HCT116 (cell line): ENCODE measurements around the gene RBM47. TPM values are rescaled to one million over a fixed set of nuclear protein-coding genes. Genes with fewer than 3 reads are reported as not detected.

Experiments used
- ATAC-seq: fragments of 200-7000 bp; cut with Tn5 transposase; 2 replicates; pipeline ENCODE4 v1.9.1; 2020; ENCODE audit warnings: mild to moderate bottlenecking, moderate library complexity
- BruUV-seq: library from RNA; stranded (reverse); fragments of 400-500 nt; replicated peaks from 2 replicates; lab custom pipeline; 2021; lab: Mats Ljungman, UMichigan
- CTCF ChIA-PET: fragments of 300-600 bp; sonication (Branson Sonifier 250); formaldehyde crosslinking; loops from one replicate; lab custom pipeline; 2021; ENCODE audit warnings: antibody characterized with exemption; lab: Charles Lee
- POLR2A ChIA-PET: fragments of 300-600, 350-600 bp; sonication (Branson Sonifier 250); formaldehyde crosslinking; loops from one replicate; lab custom pipeline; 2021; ENCODE audit warnings: antibody characterized with exemption; lab: Charles Lee
- RAD21 ChIA-PET, 2 experiments: fragments of 300-600 bp; sonication (Branson Sonifier 250); formaldehyde crosslinking; loops; one replicate each; lab custom pipeline; 2023; ENCODE audit warnings: low total read pairs in 2 of 2; ENCODE audit not compliant: uncharacterized antibody in 2 of 2, unreplicated experiment in 2 of 2, low non-redundant PET in 1 of 2; lab: Charles Lee
- DNase-seq: peaks from one replicate; pipeline ENCODE4 v3.0.0-alpha.2; 2010; ENCODE audit warnings: low read depth, low spot score
- H2AFZ ChIP-seq: fragments of 200-600 bp; shearing (Covaris generic), sonication (generic); 2 replicates; pipeline ENCODE4 v1.6.1; 2017; ENCODE audit warnings: low read depth, mixed run types, mixed read lengths, antibody characterized with exemption, low read length; ENCODE audit not compliant: poor library complexity, severe bottlenecking
- H3K27ac ChIP-seq: 2 replicates; pipeline ENCODE4 v1.5.1; 2012; ENCODE audit warnings: low read depth, low read length
- H3K27me3 ChIP-seq: fragments of 200-600 bp; sonication (generic); 2 replicates; pipeline ENCODE4 v1.6.1; 2016; ENCODE audit warnings: mixed run types, low read length, mixed read lengths; ENCODE audit not compliant: insufficient read depth
- H3K36me3 ChIP-seq, 2 experiments: fragments of 200-500 bp in 1 of 2; fragments of 200-600 bp in 1 of 2; sonication (Bioruptor generic) in 1 of 2; sonication (generic) in 1 of 2; 2 replicates each; pipeline versions ENCODE4 v1.5.1 to v1.6.1; 2014 to 2016; ENCODE audit warnings: low read length in 2 of 2, inconsistent platforms in 1 of 2, mixed read lengths in 1 of 2, mixed run types in 1 of 2; ENCODE audit not compliant: insufficient read depth in 2 of 2, control insufficient read depth in 1 of 2
- H3K4me1 ChIP-seq, 2 experiments: fragments of 200-600 bp in 1 of 2; sonication (generic) in 1 of 2; 2 replicates each; pipeline versions ENCODE4 v1.5.1 to v1.6.1; 2012 to 2017; ENCODE audit warnings: low read length in 2 of 2, inconsistent platforms in 1 of 2, mild to moderate bottlenecking in 1 of 2, mixed read lengths in 1 of 2, mixed run types in 1 of 2, moderate library complexity in 1 of 2; ENCODE audit not compliant: insufficient read depth in 2 of 2, control insufficient read depth in 1 of 2
- H3K4me2 ChIP-seq: fragments of 200-600 bp; sonication (generic); 2 replicates; pipeline ENCODE4 v1.6.1; 2017; ENCODE audit warnings: mixed run types, low read length, mixed read lengths
- H3K4me3 ChIP-seq, 2 experiments: fragments of 200-600 bp in 1 of 2; sonication (generic) in 1 of 2; replicated peaks in 1 of 2; 2 replicates each; pipeline ENCODE4 v1.5.1; 2011 to 2016; ENCODE audit warnings: low read length in 2 of 2, control low read depth in 1 of 2, low read depth in 1 of 2, mild to moderate bottlenecking in 1 of 2, mixed read lengths in 1 of 2, mixed run types in 1 of 2
- H3K79me2 ChIP-seq: fragments of 200-600 bp; sonication (generic); 2 replicates; pipeline ENCODE4 v1.6.1; 2017; ENCODE audit warnings: mild to moderate bottlenecking, mixed run types, low read length, moderate library complexity, mixed read lengths; ENCODE audit not compliant: insufficient read depth
- H3K9ac ChIP-seq: fragments of 200-600 bp; sonication (generic); 2 replicates; pipeline ENCODE4 v1.6.1; 2016; ENCODE audit warnings: low read length, mixed read lengths
- H3K9me2 ChIP-seq: fragments of 200-600 bp; sonication (generic), shearing (Covaris generic); 2 replicates; pipeline ENCODE4 v1.6.1; 2017; ENCODE audit warnings: mixed run types, mild to moderate bottlenecking, moderate library complexity; ENCODE audit not compliant: insufficient read depth
- H3K9me3 ChIP-seq, 2 experiments: fragments of 200-500 bp in 1 of 2; fragments of 200-600 bp in 1 of 2; sonication (Bioruptor generic) in 1 of 2; sonication (generic) in 1 of 2; 2 replicates each; pipeline ENCODE4 v1.6.1; 2014 to 2017; ENCODE audit warnings: low read length in 2 of 2, mixed read lengths in 2 of 2, inconsistent platforms in 1 of 2, low read depth in 1 of 2, mild to moderate bottlenecking in 1 of 2, mixed run types in 1 of 2, moderate library complexity in 1 of 2; ENCODE audit not compliant: control insufficient read depth in 1 of 2, insufficient read depth in 1 of 2
- H4K20me1 ChIP-seq: fragments of 200-600 bp; sonication (generic), shearing (Covaris generic); 2 replicates; pipeline ENCODE4 v1.6.1; 2017; ENCODE audit warnings: mixed run types, mild to moderate bottlenecking, moderate library complexity; ENCODE audit not compliant: insufficient read depth
- CTCF ChIP-seq, 3 experiments: fragments of 200-600 bp in 1 of 3; sonication (generic) in 1 of 3; IDR thresholded peaks in 2 of 3; conservative IDR thresholded peaks in 1 of 3; 2 replicates each; pipeline ENCODE4 v1.5.1; 2012 to 2017; ENCODE audit warnings: low read depth in 2 of 3, low read length in 2 of 3, antibody characterized with exemption in 1 of 3, borderline replicate concordance in 1 of 3, control low read depth in 1 of 3, mild to moderate bottlenecking in 1 of 3, mixed read lengths in 1 of 3, mixed run types in 1 of 3, moderate library complexity in 1 of 3; ENCODE audit not compliant: insufficient read depth in 1 of 3
- ELF1 ChIP-seq: IDR thresholded peaks from 2 replicates; pipeline ENCODE4 v1.6.1; 2012; ENCODE audit warnings: low read depth, borderline replicate concordance
- JUND ChIP-seq: IDR thresholded peaks from 2 replicates; pipeline ENCODE4 v1.6.1; 2012
- REST ChIP-seq: IDR thresholded peaks from 2 replicates; pipeline ENCODE4 v1.6.1; 2012; ENCODE audit warnings: low read depth
- intact Hi-C: fragments of 100-400 bp; cut with micrococcal nuclease; formaldehyde crosslinking; loops from 2 replicates; pipeline ENCODE4 v1.10.0; 2022
- total RNA-seq: library from RNA; stranded (reverse); gene quantifications from one replicate; pipeline ENCODE4 v1.2.1, GENCODE V29; 2021; ENCODE audit not compliant: unreplicated experiment
- TF ChIP-seq, protein P1 (sequence below): IDR thresholded peaks from 2 replicates; pipeline ENCODE4 v1.6.1; 2011; ENCODE audit warnings: mild to moderate bottlenecking, low read length, moderate library complexity; ENCODE audit not compliant: insufficient replicate concordance; ENCODE audit errors: extremely low read depth

The RBM47 gene
- total RNA-seq, 1 experiment from 2014 or later = 22.2 TPM

DNA sequence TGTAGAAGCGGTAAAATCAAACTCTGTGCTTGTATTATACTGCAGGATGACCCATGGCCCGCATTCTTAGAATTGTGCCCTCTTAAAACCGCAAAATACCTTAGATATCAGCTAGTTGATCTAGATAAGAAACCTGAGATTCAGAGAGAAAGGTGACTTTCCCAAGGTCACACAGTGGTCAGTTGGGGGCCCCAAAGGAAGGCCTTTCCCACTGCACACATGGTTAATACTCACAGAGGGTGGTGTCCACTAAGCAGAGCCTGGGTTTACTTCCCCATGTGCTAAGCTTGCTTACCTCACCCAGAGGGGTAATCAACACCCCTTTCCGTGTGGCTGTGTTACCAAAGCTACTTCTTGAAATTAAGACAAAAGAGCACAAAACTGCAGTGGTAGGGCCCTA is 66.3 kb downstream of the RBM47 start (continued):
- TF ChIP-seq REST (no peak), CTCF (IDR thresholded peaks at IDR 0.05 in 2 of 3, conservative IDR thresholded peaks at IDR 0.05 in 1 of 3; ENCODE audit: borderline replicate concordance in 1 of 3, insufficient read depth in 1 of 3, low read depth in 2 of 3, low read length in 2 of 3) (no peak)

- Histone ChIP-seq H3K9me2 (no peaks in the 10 kb centered on the region), H3K9me3 (no peaks in the 10 kb centered on the region), H3K4me1 (peaks cover 51 to 64% of the 10 kb centered on the region in 2 experiments), H3K79me2 (no peaks in the 10 kb centered on the region), H3K27me3 (no peaks in the 10 kb centered on the region), H3K4me3 (peak overlapping the region in 1 of 2 experiments; percentile 30; a peak in 3 of 4 replicates), H3K36me3 (no peaks in the 10 kb centered on the region), H2AFZ (no peak overlapping the region), H3K4me2 (peak overlapping the region; percentile 74), H4K20me1 (no peaks in the 10 kb centered on the region), H3K9ac (peak overlapping the region; percentile 47), H3K27ac (peak overlapping the region; percentile 49; the same call in 1 of the 2 replicates)
- no peak for TF ChIP-seq ELF1
- peak; percentile 29; the same call in 1 of the 2 replicates for TF ChIP-seq JUND
- TF ChIP-seq, protein P1, sequence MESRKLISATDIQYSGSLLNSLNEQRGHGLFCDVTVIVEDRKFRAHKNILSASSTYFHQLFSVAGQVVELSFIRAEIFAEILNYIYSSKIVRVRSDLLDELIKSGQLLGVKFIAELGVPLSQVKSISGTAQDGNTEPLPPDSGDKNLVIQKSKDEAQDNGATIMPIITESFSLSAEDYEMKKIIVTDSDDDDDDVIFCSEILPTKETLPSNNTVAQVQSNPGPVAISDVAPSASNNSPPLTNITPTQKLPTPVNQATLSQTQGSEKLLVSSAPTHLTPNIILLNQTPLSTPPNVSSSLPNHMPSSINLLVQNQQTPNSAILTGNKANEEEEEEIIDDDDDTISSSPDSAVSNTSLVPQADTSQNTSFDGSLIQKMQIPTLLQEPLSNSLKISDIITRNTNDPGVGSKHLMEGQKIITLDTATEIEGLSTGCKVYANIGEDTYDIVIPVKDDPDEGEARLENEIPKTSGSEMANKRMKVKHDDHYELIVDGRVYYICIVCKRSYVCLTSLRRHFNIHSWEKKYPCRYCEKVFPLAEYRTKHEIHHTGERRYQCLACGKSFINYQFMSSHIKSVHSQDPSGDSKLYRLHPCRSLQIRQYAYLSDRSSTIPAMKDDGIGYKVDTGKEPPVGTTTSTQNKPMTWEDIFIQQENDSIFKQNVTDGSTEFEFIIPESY = no peak
- intact Hi-C loops = loop anchor here (5.0 kb wide), 1 partner anchor 70 kb away; no protein-coding TSS in a partner anchor
- POLR2A ChIA-PET = no interaction called here
- CTCF ChIA-PET = no interaction called here
- RAD21 ChIA-PET = no interaction called here
- ATAC-seq (peak; percentile 39; the same call in 1 of the 2 replicates), DNase-seq (no peak)
- no TSS peak for BruUV-seq
These were observed 67.0 kb downstream of the RBM47 start for GRCh38 chr4:40562681-40563080.
